HepG2 (cell line): ENCODE results near the gene OTUD7B. TPM values are rescaled to one million over a fixed set of nuclear protein-coding genes. Genes with fewer than 3 reads are reported as not detected.
A peak's percentile ranks its signal among the peaks of the same experiment; 100 is the strongest.

Experiments
- PHF8 ChIP-seq: sonication (generic); formaldehyde crosslinking; IDR thresholded peaks from 2 replicates; pipeline ENCODE4 v1.5.0; 2020; ENCODE audit warnings: missing genetic modification reagents
- SP2 ChIP-seq: sonication (generic); formaldehyde crosslinking; IDR thresholded peaks from 2 replicates; pipeline ENCODE4 v1.5.1; 2020; ENCODE audit warnings: mild to moderate bottlenecking, missing genetic modification reagents
- STAT5B ChIP-seq: sonication (generic); formaldehyde crosslinking; IDR thresholded peaks from 2 replicates; pipeline ENCODE4 v1.4.0; 2020; ENCODE audit warnings: missing genetic modification reagents
- THAP11 ChIP-seq: IDR thresholded peaks from 2 replicates; pipeline ENCODE4 v1.6.1; 2016; ENCODE audit warnings: missing biosample characterization, missing genetic modification reagents
- ZNF572 ChIP-seq: sonication (generic); formaldehyde crosslinking; IDR thresholded peaks from 2 replicates; pipeline ENCODE4 v1.5.1; 2020; ENCODE audit warnings: mild to moderate bottlenecking, missing genetic modification reagents
- ZNF652 ChIP-seq: IDR thresholded peaks from 2 replicates; pipeline ENCODE4 v1.6.1; 2016; ENCODE audit warnings: low read depth, borderline replicate concordance
- ZNF747 ChIP-seq: sonication (generic); formaldehyde crosslinking; IDR thresholded peaks from 2 replicates; pipeline ENCODE4 v1.8.1; 2023; ENCODE audit warnings: missing genetic modification reagents, mild to moderate bottlenecking, borderline replicate concordance
- ZNF878 ChIP-seq: sonication (generic); formaldehyde crosslinking; IDR thresholded peaks from 2 replicates; pipeline ENCODE4 v1.8.1; 2023; ENCODE audit warnings: mild to moderate bottlenecking, missing genetic modification reagents, moderate library complexity
- polyA plus RNA-seq, 8 experiments: library from polyadenylated mRNA; depleted of rRNA in 3 of 8; stranded (reverse) in 7 of 8; unstranded in 1 of 8; fragments of >200 nt; fragmentation: Illumina TruSeq in 4 of 8; extraction: Trizol in 4 of 8; gene quantifications; 2 replicates each; pipeline versions ENCODE4 v1.2.1 to v1.2.3, GENCODE V29; 2011 to 2016; ENCODE audit warnings: low read depth in 4 of 8, missing spikeins in 1 of 8, mixed read lengths in 1 of 8; ENCODE audit not compliant: insufficient read depth in 1 of 8
- total RNA-seq, 5 experiments: library from RNA; depleted of rRNA; stranded (reverse); fragments of >200 nt; fragmentation: Illumina TruSeq; extraction: Trizol; gene quantifications; 2 replicates each; pipeline ENCODE4 v1.2.3, GENCODE V29; 2016; ENCODE audit warnings: low read depth in 1 of 5
- TF ChIP-seq, protein P1 (sequence below): sonication (generic); formaldehyde crosslinking; IDR thresholded peaks from 2 replicates; pipeline ENCODE4; 2020; ENCODE audit warnings: missing genetic modification reagents, mild to moderate bottlenecking, borderline replicate concordance
- TF ChIP-seq, protein P2 (sequence below): sonication (generic); formaldehyde crosslinking; IDR thresholded peaks from 2 replicates; pipeline ENCODE4 v1.5.1; 2020; ENCODE audit warnings: mild to moderate bottlenecking, missing genetic modification reagents, borderline replicate concordance
- TF ChIP-seq, protein P3 (sequence below): sonication (generic); formaldehyde crosslinking; IDR thresholded peaks from 2 replicates; pipeline ENCODE4 v1.4.0; 2020; ENCODE audit warnings: mild to moderate bottlenecking, missing genetic modification reagents

OTUD7B gene
- total and polyA plus RNA-seq, 2 of the 13 experiments (the other 11 are each of a cell fraction or from before 2014, with no cell fraction given), result 5.1 to 11.2 TPM

DNA sequence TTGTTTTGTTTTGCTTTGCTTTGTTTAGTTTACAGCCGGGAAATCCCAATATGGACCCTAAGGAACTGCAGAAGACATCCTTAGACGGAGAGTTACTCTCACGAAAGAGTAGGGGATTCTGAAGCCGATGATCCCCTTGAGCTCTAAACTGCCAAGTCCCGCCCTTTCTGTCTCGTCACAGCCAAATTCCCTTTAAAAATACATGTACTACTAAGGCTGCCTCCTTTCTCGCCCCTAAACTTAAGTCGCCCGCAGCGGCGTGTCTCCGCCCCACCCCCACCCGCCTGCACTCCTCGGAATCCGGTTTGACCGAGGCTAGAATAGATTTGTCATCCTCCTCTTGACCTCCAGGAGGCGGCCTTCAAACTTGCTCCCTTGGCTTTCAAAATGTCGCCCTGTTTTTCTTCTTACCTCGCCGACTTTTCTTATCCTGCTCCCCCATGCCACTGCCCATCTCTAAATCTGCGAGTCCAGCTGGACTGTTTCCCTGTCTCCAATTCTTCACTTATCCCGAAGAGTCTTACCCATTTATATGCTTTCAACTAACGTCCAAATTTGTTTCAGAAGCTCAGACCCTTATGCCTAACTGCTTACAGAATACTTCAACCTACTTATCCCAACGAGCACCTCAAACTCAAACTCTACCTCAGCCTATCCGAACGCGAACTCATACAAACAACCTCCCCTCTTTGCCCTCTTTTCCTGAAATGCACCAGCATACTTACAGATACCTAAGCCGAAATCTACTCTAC lies 122.1 kb downstream of the OTUD7B start (continued):
- peak; percentile 25; the same call in 1 of the 2 replicates for TF ChIP-seq SP2 (CRISPR knock-in tag)
- TF ChIP-seq, protein P1, sequence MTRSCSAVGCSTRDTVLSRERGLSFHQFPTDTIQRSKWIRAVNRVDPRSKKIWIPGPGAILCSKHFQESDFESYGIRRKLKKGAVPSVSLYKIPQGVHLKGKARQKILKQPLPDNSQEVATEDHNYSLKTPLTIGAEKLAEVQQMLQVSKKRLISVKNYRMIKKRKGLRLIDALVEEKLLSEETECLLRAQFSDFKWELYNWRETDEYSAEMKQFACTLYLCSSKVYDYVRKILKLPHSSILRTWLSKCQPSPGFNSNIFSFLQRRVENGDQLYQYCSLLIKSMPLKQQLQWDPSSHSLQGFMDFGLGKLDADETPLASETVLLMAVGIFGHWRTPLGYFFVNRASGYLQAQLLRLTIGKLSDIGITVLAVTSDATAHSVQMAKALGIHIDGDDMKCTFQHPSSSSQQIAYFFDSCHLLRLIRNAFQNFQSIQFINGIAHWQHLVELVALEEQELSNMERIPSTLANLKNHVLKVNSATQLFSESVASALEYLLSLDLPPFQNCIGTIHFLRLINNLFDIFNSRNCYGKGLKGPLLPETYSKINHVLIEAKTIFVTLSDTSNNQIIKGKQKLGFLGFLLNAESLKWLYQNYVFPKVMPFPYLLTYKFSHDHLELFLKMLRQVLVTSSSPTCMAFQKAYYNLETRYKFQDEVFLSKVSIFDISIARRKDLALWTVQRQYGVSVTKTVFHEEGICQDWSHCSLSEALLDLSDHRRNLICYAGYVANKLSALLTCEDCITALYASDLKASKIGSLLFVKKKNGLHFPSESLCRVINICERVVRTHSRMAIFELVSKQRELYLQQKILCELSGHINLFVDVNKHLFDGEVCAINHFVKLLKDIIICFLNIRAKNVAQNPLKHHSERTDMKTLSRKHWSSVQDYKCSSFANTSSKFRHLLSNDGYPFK (CRISPR knock-in tag), result no peak; the same call in 1 of the 2 replicates
- TF ChIP-seq ZNF878, result no peak
- TF ChIP-seq ZNF747 (CRISPR knock-in tag), result no peak
- TF ChIP-seq STAT5B (CRISPR knock-in tag), result no peak
- TF ChIP-seq THAP11, result no peak
- TF ChIP-seq, protein P2, sequence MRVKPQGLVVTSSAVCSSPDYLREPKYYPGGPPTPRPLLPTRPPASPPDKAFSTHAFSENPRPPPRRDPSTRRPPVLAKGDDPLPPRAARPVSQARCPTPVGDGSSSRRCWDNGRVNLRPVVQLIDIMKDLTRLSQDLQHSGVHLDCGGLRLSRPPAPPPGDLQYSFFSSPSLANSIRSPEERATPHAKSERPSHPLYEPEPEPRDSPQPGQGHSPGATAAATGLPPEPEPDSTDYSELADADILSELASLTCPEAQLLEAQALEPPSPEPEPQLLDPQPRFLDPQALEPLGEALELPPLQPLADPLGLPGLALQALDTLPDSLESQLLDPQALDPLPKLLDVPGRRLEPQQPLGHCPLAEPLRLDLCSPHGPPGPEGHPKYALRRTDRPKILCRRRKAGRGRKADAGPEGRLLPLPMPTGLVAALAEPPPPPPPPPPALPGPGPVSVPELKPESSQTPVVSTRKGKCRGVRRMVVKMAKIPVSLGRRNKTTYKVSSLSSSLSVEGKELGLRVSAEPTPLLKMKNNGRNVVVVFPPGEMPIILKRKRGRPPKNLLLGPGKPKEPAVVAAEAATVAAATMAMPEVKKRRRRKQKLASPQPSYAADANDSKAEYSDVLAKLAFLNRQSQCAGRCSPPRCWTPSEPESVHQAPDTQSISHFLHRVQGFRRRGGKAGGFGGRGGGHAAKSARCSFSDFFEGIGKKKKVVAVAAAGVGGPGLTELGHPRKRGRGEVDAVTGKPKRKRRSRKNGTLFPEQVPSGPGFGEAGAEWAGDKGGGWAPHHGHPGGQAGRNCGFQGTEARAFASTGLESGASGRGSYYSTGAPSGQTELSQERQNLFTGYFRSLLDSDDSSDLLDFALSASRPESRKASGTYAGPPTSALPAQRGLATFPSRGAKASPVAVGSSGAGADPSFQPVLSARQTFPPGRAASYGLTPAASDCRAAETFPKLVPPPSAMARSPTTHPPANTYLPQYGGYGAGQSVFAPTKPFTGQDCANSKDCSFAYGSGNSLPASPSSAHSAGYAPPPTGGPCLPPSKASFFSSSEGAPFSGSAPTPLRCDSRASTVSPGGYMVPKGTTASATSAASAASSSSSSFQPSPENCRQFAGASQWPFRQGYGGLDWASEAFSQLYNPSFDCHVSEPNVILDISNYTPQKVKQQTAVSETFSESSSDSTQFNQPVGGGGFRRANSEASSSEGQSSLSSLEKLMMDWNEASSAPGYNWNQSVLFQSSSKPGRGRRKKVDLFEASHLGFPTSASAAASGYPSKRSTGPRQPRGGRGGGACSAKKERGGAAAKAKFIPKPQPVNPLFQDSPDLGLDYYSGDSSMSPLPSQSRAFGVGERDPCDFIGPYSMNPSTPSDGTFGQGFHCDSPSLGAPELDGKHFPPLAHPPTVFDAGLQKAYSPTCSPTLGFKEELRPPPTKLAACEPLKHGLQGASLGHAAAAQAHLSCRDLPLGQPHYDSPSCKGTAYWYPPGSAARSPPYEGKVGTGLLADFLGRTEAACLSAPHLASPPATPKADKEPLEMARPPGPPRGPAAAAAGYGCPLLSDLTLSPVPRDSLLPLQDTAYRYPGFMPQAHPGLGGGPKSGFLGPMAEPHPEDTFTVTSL (CRISPR knock-in tag), result no peak; the same call in 1 of the 2 replicates
- TF ChIP-seq, protein P3, sequence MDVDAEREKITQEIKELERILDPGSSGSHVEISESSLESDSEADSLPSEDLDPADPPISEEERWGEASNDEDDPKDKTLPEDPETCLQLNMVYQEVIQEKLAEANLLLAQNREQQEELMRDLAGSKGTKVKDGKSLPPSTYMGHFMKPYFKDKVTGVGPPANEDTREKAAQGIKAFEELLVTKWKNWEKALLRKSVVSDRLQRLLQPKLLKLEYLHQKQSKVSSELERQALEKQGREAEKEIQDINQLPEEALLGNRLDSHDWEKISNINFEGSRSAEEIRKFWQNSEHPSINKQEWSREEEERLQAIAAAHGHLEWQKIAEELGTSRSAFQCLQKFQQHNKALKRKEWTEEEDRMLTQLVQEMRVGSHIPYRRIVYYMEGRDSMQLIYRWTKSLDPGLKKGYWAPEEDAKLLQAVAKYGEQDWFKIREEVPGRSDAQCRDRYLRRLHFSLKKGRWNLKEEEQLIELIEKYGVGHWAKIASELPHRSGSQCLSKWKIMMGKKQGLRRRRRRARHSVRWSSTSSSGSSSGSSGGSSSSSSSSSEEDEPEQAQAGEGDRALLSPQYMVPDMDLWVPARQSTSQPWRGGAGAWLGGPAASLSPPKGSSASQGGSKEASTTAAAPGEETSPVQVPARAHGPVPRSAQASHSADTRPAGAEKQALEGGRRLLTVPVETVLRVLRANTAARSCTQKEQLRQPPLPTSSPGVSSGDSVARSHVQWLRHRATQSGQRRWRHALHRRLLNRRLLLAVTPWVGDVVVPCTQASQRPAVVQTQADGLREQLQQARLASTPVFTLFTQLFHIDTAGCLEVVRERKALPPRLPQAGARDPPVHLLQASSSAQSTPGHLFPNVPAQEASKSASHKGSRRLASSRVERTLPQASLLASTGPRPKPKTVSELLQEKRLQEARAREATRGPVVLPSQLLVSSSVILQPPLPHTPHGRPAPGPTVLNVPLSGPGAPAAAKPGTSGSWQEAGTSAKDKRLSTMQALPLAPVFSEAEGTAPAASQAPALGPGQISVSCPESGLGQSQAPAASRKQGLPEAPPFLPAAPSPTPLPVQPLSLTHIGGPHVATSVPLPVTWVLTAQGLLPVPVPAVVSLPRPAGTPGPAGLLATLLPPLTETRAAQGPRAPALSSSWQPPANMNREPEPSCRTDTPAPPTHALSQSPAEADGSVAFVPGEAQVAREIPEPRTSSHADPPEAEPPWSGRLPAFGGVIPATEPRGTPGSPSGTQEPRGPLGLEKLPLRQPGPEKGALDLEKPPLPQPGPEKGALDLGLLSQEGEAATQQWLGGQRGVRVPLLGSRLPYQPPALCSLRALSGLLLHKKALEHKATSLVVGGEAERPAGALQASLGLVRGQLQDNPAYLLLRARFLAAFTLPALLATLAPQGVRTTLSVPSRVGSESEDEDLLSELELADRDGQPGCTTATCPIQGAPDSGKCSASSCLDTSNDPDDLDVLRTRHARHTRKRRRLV (CRISPR knock-in tag), result no peak
- no peak for TF ChIP-seq ZNF572
- TF ChIP-seq PHF8, result no peak
- TF ChIP-seq ZNF652 (CRISPR knock-in tag), result no peak
